Left hindlimb (tissue), 1 donor: ENCODE data around the gene CBX4.
A peak's percentile ranks its signal among the peaks of the same experiment; 100 is the strongest.

Experiments
- DNase-seq: peaks from one replicate; pipeline ENCODE4 v3.0.0-alpha.2; 2018

CBX4 gene

GRCh38 chr17:79839356-79840268 lies at the start of gene CBX4:
Gene CBX4 (minus strand): TSS chr17:79839440. CDS start chr17:79839251, 189 bp downstream.
- peak; percentile 96 for DNase-seq

DNA sequence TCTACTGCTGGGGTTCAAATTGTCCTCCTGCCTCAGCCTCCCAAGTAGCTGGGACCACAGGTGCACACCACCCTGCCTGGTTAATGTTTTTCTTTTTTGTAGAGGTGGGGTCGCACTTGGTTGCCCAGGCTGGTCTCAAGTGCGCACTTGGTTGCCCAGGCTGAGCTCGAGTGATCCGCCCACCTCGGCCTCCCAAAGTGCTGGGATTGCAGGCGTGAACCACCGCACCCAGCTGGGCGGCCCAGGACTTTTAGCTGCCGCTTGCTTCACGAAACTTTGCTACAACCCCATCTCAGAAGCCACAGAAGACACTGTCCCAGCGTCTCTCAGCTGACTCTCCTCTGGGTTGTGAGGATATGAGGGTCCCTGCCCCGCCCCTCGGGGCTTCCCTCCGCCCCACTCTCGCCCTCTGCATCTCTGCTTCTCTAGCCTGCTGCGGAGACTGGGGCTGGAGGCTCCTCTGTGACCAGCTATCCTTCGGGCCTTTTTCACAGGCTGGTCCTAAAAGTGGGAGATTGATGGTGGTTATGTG lies 48.8 kb upstream of the CBX4 start:
- no peak for DNase-seq

DNA sequence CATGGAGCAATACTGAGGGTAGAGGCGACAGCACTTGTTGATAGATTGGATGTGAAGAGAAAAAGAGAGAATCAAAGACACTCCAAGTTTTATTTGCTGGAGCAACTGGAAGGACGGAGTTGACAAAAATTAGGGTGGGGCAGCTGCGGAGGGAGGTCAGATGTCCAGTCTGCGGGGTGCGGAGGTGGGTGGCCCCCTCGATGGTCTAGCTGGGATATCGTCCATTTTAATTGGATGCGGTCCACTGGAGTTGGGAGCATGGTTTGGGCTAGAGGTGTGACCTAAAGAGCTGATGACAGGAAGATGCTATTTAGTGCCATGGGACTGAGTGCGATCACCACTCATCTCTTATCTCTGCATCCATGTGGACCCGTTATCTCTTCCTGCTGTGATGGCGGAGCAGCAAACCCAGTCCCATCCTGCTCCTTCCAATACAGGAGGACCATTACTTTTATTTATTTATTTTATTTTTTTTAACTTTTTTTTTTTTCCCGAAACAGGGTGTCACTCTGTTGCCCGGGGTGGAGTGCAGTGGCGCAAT lies 48.3 kb upstream of the CBX4 start:
- no peak for DNase-seq

DNA sequence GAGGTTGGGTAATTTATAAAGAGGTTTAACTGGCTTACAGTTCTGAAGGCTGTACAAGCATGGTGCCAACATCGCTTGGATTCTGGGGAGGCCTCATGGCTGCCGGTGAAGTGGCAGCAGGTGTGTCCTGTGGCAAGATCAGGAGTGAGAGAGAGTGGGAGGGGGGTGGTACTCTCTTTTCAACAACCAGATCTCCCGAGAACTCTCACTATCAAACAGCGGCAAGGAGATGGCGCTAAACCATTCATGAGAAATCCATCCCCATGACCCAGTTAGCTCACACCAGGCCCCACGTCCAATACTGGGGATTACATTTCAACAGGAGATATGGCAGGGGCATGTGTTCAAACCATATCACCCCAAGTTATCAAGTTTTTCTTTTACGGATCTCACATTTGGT lies 44.0 kb upstream of the CBX4 start:
- no peak for DNase-seq

GRCh38 chr17:79878329-79878947 lies 39.2 kb upstream of the CBX4 start:
- no peak for DNase-seq

DNA sequence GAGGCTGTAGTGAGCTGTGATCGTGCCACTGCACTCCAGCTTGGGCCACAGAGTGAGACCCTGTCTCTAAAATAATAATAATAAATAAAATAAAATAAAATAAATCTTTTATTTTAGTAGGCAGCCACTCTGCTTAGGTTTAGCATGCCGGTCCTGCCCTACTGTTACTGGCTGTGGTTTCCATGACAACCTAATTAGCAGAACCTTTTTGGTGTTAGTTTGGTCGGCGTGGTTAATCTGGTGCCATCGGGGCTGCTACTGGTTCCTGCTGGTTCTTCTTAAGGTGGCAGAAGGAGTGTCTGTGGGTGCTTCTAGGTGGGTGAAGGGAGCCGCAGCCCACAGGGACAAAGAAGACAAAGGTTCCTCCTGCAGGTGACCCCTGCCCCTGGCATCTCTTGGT lies 37.8 kb upstream of the CBX4 start:
- no peak for DNase-seq

- DNase-seq = no peak
These were observed 36.3 kb upstream of the CBX4 start for GRCh38 chr17:79875511-79875910.

GRCh38 chr17:79874329-79874981 lies 35.2 kb upstream of the CBX4 start:
- DNase-seq = no peak

GRCh38 chr17:79873583-79873982 lies 34.3 kb upstream of the CBX4 start:
- no peak for DNase-seq

- DNase-seq = no peak
These were observed 33.5 kb upstream of the CBX4 start for GRCh38 chr17:79872762-79873161.

- no peak for DNase-seq
These were observed 31.9 kb upstream of the CBX4 start for GRCh38 chr17:79871131-79871530.

DNA sequence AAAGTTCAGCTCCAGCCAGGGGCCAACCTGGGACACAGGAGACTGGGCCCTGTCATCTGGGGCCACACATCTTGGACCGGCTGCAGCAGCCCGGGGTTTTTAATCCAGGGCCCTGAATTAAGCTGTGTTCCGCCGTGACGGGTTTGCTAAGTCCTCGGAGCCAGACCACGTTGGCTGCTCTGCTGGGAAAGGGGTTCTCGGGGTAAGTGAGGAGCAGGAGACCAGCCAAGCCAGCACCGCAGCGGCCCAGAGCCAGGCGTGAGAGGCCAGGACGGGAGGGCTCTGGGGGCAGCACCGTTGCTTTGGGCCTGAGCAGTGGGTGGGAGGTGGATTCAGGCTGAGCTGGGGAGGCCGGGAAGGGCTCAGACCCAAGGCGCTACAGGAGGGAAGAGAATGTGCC lies 31.3 kb upstream of the CBX4 start:
- DNase-seq = peak; percentile 63

- DNase-seq = no peak
These were observed 27.7 kb upstream of the CBX4 start for GRCh38 chr17:79866791-79867518.

DNA sequence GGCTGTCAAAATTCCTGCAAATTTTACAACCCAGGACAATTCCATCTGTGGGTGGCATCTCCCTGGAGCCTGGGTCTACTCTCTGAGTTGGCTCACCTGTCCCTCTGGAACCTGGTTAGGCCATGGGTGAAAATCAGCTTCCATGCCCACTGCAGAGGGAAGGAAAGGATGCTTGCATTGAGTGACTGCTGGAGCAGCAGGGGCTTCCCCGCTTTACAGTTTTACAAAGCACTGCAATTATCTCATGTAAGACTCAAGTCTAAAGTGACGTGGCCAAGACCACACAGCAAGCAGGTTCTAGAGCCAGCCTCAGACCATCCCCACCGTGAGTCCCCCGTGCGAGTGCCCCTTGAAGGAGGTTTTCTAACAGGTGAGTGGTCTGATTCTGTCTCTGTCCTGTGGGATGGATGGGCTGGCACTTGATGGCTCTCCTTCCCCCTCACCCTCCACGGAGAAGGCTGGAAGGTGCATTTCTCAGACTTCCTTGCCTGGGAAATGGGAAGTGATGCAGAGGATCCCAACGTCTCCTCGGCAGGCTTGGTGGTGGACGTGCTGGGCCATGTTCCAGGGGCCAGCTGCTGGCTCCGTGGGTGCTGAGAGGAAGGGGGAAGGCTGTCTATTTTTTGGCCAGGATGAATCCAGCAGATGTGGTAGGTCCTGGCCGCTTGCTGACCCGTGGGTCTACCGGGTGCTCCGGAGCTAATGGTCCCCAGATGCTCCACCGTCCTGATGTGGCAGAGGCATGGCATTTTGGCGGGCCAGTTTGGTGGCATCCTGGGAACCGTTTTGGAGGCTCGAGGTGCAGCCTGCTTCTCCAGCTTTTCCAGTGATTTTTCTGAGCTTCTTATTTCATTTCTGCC lies 26.3 kb upstream of the CBX4 start:
- DNase-seq = no peak

DNA sequence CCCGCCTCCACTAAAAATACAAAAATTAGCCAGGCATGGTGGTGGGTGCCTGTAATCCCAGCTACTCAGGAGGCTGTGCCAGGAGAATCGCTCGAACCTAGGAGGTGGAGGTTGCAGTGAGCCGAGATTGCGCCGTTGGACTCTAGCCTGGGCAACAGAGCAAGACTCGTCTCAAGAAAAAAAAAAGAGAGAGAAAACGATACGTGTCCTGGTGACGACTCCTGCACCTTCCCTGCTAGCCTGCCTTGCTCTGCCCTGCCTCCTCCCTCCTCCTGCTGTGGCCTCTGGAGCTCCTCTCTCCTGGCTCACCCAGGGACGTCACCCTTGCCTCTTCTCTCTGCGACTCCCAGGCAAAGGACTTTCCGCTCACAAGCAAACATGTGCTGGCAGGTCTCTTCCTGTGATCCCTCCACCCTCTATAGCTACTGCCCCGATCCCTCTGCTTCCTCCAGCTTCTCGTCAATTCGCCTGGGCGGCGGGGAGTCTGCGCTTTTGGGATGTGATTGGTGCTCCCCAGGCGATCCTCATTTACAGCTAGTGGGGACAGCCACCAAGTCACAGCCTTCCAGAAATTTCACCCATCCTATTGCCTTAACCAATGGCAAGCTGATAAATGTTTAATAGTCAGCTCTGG lies 25.5 kb upstream of the CBX4 start:
- no peak for DNase-seq

DNA sequence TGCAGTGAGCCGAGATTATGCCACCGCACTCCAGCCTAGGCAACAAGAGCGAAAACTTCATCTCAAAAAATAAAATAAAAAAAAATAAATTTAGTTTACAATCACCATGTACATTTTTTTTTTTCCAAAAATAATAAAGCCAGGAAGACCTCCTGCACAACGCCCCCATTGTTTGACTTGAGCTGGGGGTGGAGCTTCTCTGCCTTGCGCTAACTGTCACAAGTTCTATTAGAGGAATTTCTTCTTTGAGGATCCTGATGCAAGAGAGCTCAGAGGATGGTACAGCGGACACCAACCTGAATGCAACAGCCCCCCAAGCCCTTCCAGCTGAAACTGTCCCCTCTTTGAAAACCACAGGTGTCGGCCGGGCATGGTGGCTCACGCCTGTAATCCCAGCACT lies 24.9 kb upstream of the CBX4 start:
- no peak for DNase-seq

GRCh38 chr17:79862771-79863440 lies 23.7 kb upstream of the CBX4 start:
- no peak for DNase-seq

DNA sequence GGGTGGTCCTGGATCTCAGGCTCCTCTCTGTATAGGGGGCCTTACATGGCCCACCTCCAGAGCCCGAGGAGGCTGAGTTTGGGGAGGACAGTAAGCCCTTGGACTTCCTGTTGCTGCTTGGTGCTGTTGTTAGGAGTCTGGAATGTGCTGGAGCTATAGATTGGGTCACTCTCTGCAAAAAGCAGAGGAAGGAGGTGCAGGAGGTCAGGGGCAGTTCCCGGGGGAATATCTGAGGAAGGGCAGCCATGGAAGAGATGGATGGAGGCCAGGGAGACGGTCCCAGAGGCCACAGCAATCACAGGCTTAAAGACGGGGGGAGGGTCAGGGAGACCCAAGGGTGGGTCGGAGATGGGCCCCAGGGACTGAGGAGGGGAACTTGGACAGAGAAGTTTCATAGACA lies 23.0 kb upstream of the CBX4 start:
- DNase-seq = no peak

DNA sequence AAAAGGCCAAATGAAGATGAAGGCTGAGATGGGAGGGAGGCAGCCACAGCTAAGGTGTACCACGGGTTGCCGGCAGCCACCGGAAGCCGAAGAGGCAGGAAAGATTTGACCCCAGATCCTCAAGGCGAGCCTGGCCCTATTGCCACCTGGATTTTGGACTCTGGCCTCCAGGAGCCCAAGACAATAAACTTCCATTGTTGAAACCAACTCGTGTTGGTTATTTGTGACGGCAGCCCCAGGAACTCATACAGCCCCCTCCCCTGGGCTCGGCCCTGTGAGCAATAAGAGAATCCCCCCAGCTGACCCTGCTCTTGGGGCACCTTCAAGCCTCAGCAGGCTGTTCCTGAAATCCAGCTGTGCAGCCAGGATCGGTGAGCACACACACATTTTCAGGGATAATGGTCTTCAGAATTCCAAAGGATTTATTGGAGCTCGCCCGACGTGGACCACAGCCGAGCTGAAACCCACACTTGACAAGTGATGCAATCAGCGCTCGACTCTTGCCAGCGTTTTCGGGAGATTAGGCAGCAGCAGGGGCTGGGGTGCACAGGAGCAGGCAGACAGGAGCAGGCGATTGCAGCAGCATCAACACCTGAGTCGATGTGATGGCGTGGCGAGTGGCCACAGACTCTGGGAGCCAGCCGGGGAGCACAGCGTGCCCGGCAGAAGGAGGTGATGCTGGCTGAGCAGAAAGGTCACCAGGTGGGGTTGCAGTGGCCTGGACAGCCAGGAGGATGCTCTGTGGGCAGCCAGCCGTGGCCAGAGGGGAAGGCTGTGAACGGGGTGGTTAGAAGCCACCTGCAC lies 22.4 kb upstream of the CBX4 start:
- no peak for DNase-seq
